OCI-LY3 (cell line): ENCODE data around the gene LRRC3C.

ENCODE experiments used
- CTCF ChIP-seq: fragments of 200-600, 300-600 bp; sonication (generic); IDR thresholded peaks from 2 replicates; pipeline ENCODE4 v1.5.1; 2014; ENCODE audit warnings: antibody characterized with exemption, low read length, low read depth
- EZH2phosphoT487 ChIP-seq: fragments of 200-600 bp; shearing (Covaris generic); IDR thresholded peaks from 2 replicates; pipeline ENCODE4 v1.6.1; 2018; ENCODE audit warnings: antibody characterized with exemption, mixed run types, low read depth

GRCh38 chr17:39935909-39936308 is 8.4 kb downstream of the LRRC3C start:
- TF ChIP-seq EZH2phosphoT487 (no peak), CTCF (no peak)
